ENCODE results near the gene TLR8.

TLR8 gene

DNA sequence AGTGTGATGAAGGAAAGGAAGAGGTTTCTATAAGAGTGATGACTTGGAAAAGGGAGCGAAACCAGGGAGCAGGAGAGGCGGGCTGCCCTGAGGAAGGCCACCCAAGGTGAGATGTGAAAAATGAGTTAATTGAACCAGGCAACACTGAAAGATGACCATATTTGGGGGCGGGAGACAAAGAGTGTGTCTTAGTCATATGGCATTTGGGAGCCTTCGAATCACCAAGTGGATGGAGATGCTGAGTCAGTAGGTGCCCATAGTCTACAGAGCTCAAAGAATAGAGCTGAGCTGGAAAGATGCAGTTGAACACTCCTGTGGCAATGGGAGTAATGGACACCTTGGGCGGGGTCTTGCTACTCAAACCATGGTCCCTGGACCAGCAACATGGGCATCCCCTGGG lies 8.3 kb upstream of the TLR8 start:
- TF ChIP-seq TAF1 (IDR thresholded peaks at IDR 0.05; ENCODE audit: borderline replicate concordance, insufficient read depth, low read length) = no peak
- TF ChIP-seq REST (IDR thresholded peaks at IDR 0.05; ENCODE audit: insufficient read depth in 1 of 2, low read depth in 2 of 2, low read length in 2 of 2) = no peak

DNA sequence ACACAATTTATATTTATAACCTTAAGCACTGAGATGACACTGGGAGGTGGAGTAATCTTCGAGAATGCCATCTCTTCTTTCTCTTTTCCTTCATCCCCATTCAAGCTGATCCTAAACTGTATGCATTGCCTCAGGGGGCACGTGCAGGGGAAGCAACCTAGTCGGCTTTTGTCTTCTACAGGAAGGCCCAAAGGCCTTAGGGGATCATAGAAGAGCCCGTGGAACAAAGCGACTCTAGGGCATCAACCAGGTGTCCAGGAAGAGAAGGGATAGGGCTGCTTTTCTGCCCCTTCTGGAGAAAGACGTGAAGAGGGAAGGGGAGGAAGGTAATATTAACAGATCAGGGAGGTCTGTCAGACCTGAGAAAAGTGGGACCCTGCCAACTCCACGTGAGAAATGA lies 6.9 kb upstream of the TLR8 start:
- TF ChIP-seq POLR2AphosphoS5 (IDR thresholded peaks at IDR 0.05; ENCODE audit: low read depth, low read length) = no peak
- no peak for TF ChIP-seq REST (IDR thresholded peaks at IDR 0.05; ENCODE audit: insufficient read depth in 1 of 2, low read depth in 2 of 2, low read length in 2 of 2)
- TF ChIP-seq TAF1 (IDR thresholded peaks at IDR 0.05; ENCODE audit: borderline replicate concordance, insufficient read depth, low read length) = no peak
- TF ChIP-seq FOXP2 (optimal IDR thresholded peaks at IDR 0.05; ENCODE audit: borderline replicate concordance, extremely low read depth, extremely low read length, insufficient read depth) = no peak
- TF ChIP-seq SIN3A (IDR thresholded peaks at IDR 0.05; ENCODE audit: borderline replicate concordance, insufficient read depth, low read length) = no peak

DNA sequence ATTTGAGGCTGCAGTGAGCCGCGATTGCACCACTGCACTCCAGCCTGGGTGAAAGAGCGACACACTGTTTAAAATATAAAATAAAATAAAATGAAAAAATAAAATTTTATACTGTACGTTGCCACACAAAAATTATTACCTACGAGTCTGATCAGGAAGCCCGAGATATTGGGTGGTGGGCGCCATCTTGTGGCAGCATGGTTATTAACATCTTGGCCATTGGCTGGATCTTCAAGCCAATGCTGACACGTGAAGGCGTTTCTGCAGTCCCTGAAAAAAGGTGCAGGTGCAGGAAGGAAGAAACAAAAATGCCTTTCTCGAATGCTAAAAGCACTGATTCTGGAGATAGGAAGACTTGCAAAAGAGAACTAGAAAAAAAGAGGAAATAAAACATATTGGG lies 4.9 kb upstream of the TLR8 start:
- TF ChIP-seq SIN3A (IDR thresholded peaks at IDR 0.05; ENCODE audit: borderline replicate concordance, insufficient read depth, low read length) = no peak
- no peak for TF ChIP-seq REST (IDR thresholded peaks at IDR 0.05; ENCODE audit: insufficient read depth in 1 of 2, low read depth in 2 of 2, low read length in 2 of 2)
- no peak for TF ChIP-seq POLR2AphosphoS5 (IDR thresholded peaks at IDR 0.05; ENCODE audit: low read depth, low read length)
- no peak for TF ChIP-seq FOXP2 (optimal IDR thresholded peaks at IDR 0.05; ENCODE audit: borderline replicate concordance, extremely low read depth, extremely low read length, insufficient read depth)
- no peak for TF ChIP-seq TAF1 (IDR thresholded peaks at IDR 0.05; ENCODE audit: borderline replicate concordance, insufficient read depth, low read length)

DNA sequence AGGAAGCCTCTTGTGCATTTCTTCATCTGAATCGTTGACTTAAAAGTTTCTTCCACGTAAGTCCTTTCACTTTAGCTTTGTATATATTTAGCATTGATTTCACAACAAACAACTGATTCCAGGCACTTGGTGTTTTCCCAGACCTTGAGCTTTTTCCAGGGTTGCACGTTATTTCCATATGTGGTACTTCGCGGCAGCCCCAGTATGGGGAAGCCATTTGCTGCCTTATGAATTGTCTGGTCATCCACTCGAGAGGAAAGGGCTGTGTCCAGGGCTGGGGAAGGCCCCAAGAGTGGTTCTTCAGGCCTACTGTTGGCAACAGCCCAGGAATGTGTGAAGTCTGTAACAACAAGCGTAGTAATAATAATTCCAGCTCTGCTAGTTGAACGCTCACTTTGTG lies 2.8 kb upstream of the TLR8 start:
- TF ChIP-seq TAF1 (IDR thresholded peaks at IDR 0.05; ENCODE audit: borderline replicate concordance, insufficient read depth, low read length) (no peak), REST (IDR thresholded peaks at IDR 0.05; ENCODE audit: insufficient read depth in 1 of 2, low read depth in 2 of 2, low read length in 2 of 2) (no peak), FOXP2 (optimal IDR thresholded peaks at IDR 0.05; ENCODE audit: borderline replicate concordance, extremely low read depth, extremely low read length, insufficient read depth) (no peak), POLR2AphosphoS5 (IDR thresholded peaks at IDR 0.05; ENCODE audit: low read depth, low read length) (no peak), SIN3A (IDR thresholded peaks at IDR 0.05; ENCODE audit: borderline replicate concordance, insufficient read depth, low read length) (no peak)

- TF ChIP-seq SIN3A (IDR thresholded peaks at IDR 0.05; ENCODE audit: borderline replicate concordance, insufficient read depth, low read length) (no peak), POLR2AphosphoS5 (IDR thresholded peaks at IDR 0.05; ENCODE audit: low read depth, low read length) (no peak), REST (IDR thresholded peaks at IDR 0.05; ENCODE audit: insufficient read depth in 1 of 2, low read depth in 2 of 2, low read length in 2 of 2) (no peak), FOXP2 (optimal IDR thresholded peaks at IDR 0.05; ENCODE audit: borderline replicate concordance, extremely low read depth, extremely low read length, insufficient read depth) (no peak), TAF1 (IDR thresholded peaks at IDR 0.05; ENCODE audit: borderline replicate concordance, insufficient read depth, low read length) (no peak)
Observed at GRCh38 chrX:12910423-12911121, 4.2 kb downstream of the TLR8 start.
